GM12878 (cell line): ENCODE data around the gene DEPDC1B. TPM values are rescaled to one million over a fixed set of nuclear protein-coding genes. Genes with fewer than 3 reads are reported as not detected.

ENCODE experiments used
- ATAC-seq: fragments of 200-7000 bp; cut with Tn5 transposase; 3 replicates; pipeline ENCODE4 v1.9.1; 2020; ENCODE audit warnings: mild to moderate bottlenecking, moderate library complexity
- BruUV-seq: library from RNA; stranded (reverse); fragments of 400-500 nt; replicated peaks from 2 replicates; lab custom pipeline; 2021; lab: Mats Ljungman, UMichigan
- CTCF ChIA-PET: fragments of 300-600 bp; sonication (Branson Sonifier 250); formaldehyde crosslinking; extraction: SDS; loops from one replicate; lab custom pipeline; 2021; ENCODE audit warnings: inconsistent platforms; lab: Yijun Ruan, JAX
- POLR2A ChIA-PET: fragments of 350-600 bp; formaldehyde crosslinking; extraction: SDS; loops from one replicate; lab custom pipeline; 2021; ENCODE audit warnings: inconsistent platforms; lab: Charles Lee
- RAD21 ChIA-PET: fragments of 300-600 bp; sonication (Branson Sonifier 250); formaldehyde crosslinking; loops from one replicate; lab custom pipeline; 2023; ENCODE audit warnings: antibody characterized with exemption; ENCODE audit not compliant: unreplicated experiment; lab: Charles Lee
- SMC1A ChIA-PET: fragments of 300-600 bp; sonication (Branson Sonifier 250); formaldehyde crosslinking; loops from one replicate; lab custom pipeline; 2023; ENCODE audit not compliant: unreplicated experiment, uncharacterized antibody; lab: Charles Lee
- DNase-seq: peaks from one replicate; pipeline ENCODE4 v3.0.0-alpha.2; 2011; ENCODE audit warnings: low read depth, low spot score
- FAIRE-seq: peaks from 3 replicates; lab custom pipeline; 2011; peaks lifted over from hg19 to GRCh38; lab: Jason Lieb, UNC
- H2AFZ ChIP-seq: 2 replicates; pipeline ENCODE4 v1.6.0; 2011; ENCODE audit warnings: low read depth, low read length, control low read depth; ENCODE audit not compliant: control insufficient read depth
- H3K27ac ChIP-seq: 2 replicates; pipeline ENCODE4 v1.5.1; 2011; ENCODE audit warnings: control low read depth; ENCODE audit not compliant: control insufficient read depth, insufficient read depth
- H3K27me3 ChIP-seq, 2 experiments: replicated peaks in 1 of 2; 2 replicates each; pipeline versions ENCODE4 v1.6.0 to v1.6.1; 2011; ENCODE audit warnings: low read length in 1 of 2; ENCODE audit not compliant: control insufficient read depth in 2 of 2, insufficient read depth in 2 of 2
- H3K36me3 ChIP-seq, 2 experiments: 2 replicates each; pipeline ENCODE4 v1.5.1; 2011; ENCODE audit warnings: low read length in 1 of 2; ENCODE audit not compliant: control insufficient read depth in 2 of 2, insufficient read depth in 2 of 2
- H3K4me1 ChIP-seq: 2 replicates; pipeline ENCODE4 v1.6.1; 2011; ENCODE audit warnings: mild to moderate bottlenecking, low read length, moderate library complexity, mixed read lengths; ENCODE audit not compliant: control insufficient read depth, insufficient read depth
- H3K4me2 ChIP-seq: 2 replicates; pipeline ENCODE4 v1.6.0; 2011; ENCODE audit warnings: control low read depth; ENCODE audit not compliant: control insufficient read depth, insufficient read depth
- H3K4me3 ChIP-seq: fragments of 200-600 bp; sonication (generic); 2 replicates; pipeline ENCODE4 v1.5.1; 2016
- H3K79me2 ChIP-seq: 2 replicates; pipeline ENCODE4 v1.6.0; 2011; ENCODE audit warnings: low read length; ENCODE audit not compliant: control insufficient read depth, insufficient read depth
- H3K9ac ChIP-seq: 2 replicates; pipeline ENCODE4 v1.8.0; 2011; ENCODE audit warnings: low read length, control low read depth, mixed read lengths; ENCODE audit not compliant: control insufficient read depth, insufficient read depth
- H3K9me3 ChIP-seq: replicated peaks from 3 replicates; pipeline ENCODE4 v1.5.1; 2011; ENCODE audit warnings: mild to moderate bottlenecking, low read length; ENCODE audit not compliant: control insufficient read depth, insufficient read depth
- H4K20me1 ChIP-seq: 2 replicates; pipeline ENCODE4 v1.6.0; 2011; ENCODE audit not compliant: control insufficient read depth, insufficient read depth
- EP300 ChIP-seq, 2 experiments: fragments of 150-350 bp in 1 of 2; IDR thresholded peaks; 2 replicates each; pipeline ENCODE4 v1.6.1; 2011 to 2012; ENCODE audit warnings: low read depth in 2 of 2, low read length in 2 of 2, borderline replicate concordance in 1 of 2, improper control_type of control experiment in 1 of 2, inconsistent platforms in 1 of 2; ENCODE audit not compliant: control insufficient read depth in 1 of 2
- KLF5 ChIP-seq: fragments of 450-650 bp; IDR thresholded peaks from 2 replicates; pipeline ENCODE4 v1.6.1; 2014; ENCODE audit warnings: mild to moderate bottlenecking; ENCODE audit not compliant: partially characterized antibody
- LARP7 ChIP-seq: fragments of 450-650 bp; IDR thresholded peaks from 2 replicates; pipeline ENCODE4 v1.6.1; 2017; ENCODE audit warnings: mild to moderate bottlenecking
- MEF2A ChIP-seq: IDR thresholded peaks from 2 replicates; pipeline ENCODE4 v1.6.1; 2011; ENCODE audit warnings: low read depth, mild to moderate bottlenecking, low read length, moderate library complexity; ENCODE audit not compliant: insufficient read depth
- NFIC ChIP-seq: IDR thresholded peaks from 2 replicates; pipeline ENCODE4 v1.6.1; 2012; ENCODE audit warnings: low read depth, mild to moderate bottlenecking, inconsistent platforms, low read length, moderate library complexity
- YBX1 ChIP-seq: fragments of 450-650 bp; IDR thresholded peaks from 2 replicates; pipeline ENCODE4 v1.6.1; 2016; ENCODE audit warnings: antibody characterized with exemption
- WGBS: methylation state at CpG from one replicate; pipeline ENCODE4 v1.1.6; 2016; ENCODE audit warnings: low lambda C conversion rate; ENCODE audit not compliant: insufficient replicate concordance, insufficient coverage; ENCODE audit errors: missing lambda C conversion rate; 5-methylcytosine and 5-hydroxymethylcytosine counted together
- in situ Hi-C: fragments of 300-500 bp; cut with MboI; formaldehyde crosslinking; loops from 9 replicates; pipeline ENCODE4 v1.14.3; 2018; ENCODE audit warnings: mixed read lengths
- intact Hi-C: fragments of 100-400 bp; cut with micrococcal nuclease; formaldehyde crosslinking; loops from one replicate; pipeline ENCODE4 v1.14.2; 2022; ENCODE audit not compliant: unreplicated experiment
- polyA plus RNA-seq, 11 experiments: library from polyadenylated mRNA; depleted of rRNA in 4 of 11; unstranded in 6 of 11; stranded (reverse) in 5 of 11; fragments of >200 nt; fragmentation: Nextera tagmentation in 4 of 11; fragmentation: Illumina TruSeq in 1 of 11; extraction: Ambion mirVana in 4 of 11; extraction: Trizol in 1 of 11; gene quantifications; 1 replicate in 1 of 11; 2 replicates in 10 of 11; pipeline versions ENCODE4 v1.2.1 to v1.2.3, GENCODE V29; 2011 to 2016; ENCODE audit warnings: inconsistent platforms in 2 of 11, missing spikeins in 2 of 11, low read depth in 1 of 11
- total RNA-seq, 4 experiments: library from RNA; depleted of rRNA in 3 of 4; stranded (reverse); fragments of >200 nt in 3 of 4; fragmentation: Illumina TruSeq in 1 of 4; extraction: Trizol in 1 of 4; gene quantifications; 2 replicates each; pipeline versions ENCODE4 v1.2.1 to v1.2.3, GENCODE V29; 2013 to 2021
- TF ChIP-seq, protein P1 (sequence below): IDR thresholded peaks from 2 replicates; pipeline ENCODE4 v1.6.1; 2011; ENCODE audit warnings: low read depth, mild to moderate bottlenecking, low read length, moderate library complexity, borderline replicate concordance; ENCODE audit errors: extremely low read depth
- TF ChIP-seq, protein P2 (sequence below): fragments of 450-650 bp; IDR thresholded peaks from 2 replicates; pipeline ENCODE4 v1.6.1; 2018; ENCODE audit warnings: borderline replicate concordance, mild to moderate bottlenecking; ENCODE audit not compliant: partially characterized antibody
- TF ChIP-seq, protein P3 (sequence below): IDR thresholded peaks from 2 replicates; pipeline ENCODE4 v1.6.1; 2012; ENCODE audit warnings: low read depth, low read length, improper control_type of control experiment

DEPDC1B gene
- total and polyA plus RNA-seq, 10 of the 15 experiments (the other 5 are each of a cell fraction or from before 2014, with no cell fraction given): 29.7 to 56.5 (median 35.5) TPM

DNA sequence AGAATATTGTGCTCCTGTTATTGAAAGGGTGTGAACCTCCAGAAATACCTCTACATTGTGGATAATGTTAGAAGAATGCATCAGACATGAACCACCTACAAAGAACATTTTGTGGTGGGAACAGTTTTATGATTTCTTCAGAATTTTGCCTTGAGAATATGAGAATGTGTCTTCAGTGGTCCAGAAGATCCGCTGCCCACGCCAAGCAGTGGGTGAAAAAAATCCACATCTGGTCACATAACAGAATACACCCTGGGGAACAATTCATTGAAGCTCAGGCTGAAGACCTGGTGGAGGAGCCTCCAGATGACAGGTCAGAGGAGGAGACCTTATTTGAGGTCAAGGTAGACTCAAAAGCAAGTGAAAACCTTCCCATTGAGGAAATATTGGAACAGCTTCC is 69.1 kb downstream of the DEPDC1B start:
- no peak overlapping the region for H3K4me3 ChIP-seq
- 96% methylated on average over 2 of the region's 2 CpGs for WGBS
- no peak overlapping the region for H3K27ac ChIP-seq
- RAD21 ChIA-PET: no interaction called here
- no peak for FAIRE-seq
- H4K20me1 ChIP-seq: no peaks in the 10 kb centered on the region
- BruUV-seq: no TSS peak
- no peaks in the 10 kb centered on the region for H3K27me3 ChIP-seq
- H3K9ac ChIP-seq: no peak overlapping the region
- intact Hi-C loops: no loop called here
- TF ChIP-seq, protein P1, sequence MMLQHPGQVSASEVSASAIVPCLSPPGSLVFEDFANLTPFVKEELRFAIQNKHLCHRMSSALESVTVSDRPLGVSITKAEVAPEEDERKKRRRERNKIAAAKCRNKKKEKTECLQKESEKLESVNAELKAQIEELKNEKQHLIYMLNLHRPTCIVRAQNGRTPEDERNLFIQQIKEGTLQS: no peak
- TF ChIP-seq, all 136 proteins: peak for 0
- in situ Hi-C loops: no loop called here
- no peak for ATAC-seq
- POLR2A ChIA-PET: interaction anchor here (0.6 kb wide), 1 partner anchor 939 kb away, joined by 3 read pairs; no protein-coding TSS in a partner anchor
- DNase-seq: no peak
- H3K4me2 ChIP-seq: no peak overlapping the region
- H2AFZ ChIP-seq: no peak overlapping the region
- CTCF ChIA-PET: no interaction called here
- H3K4me1 ChIP-seq: no peaks in the 10 kb centered on the region
- no peaks in the 10 kb centered on the region; the same call in 1 of the 3 replicates for H3K9me3 ChIP-seq
- no peaks in the 10 kb centered on the region for H3K79me2 ChIP-seq
- SMC1A ChIA-PET: no interaction called here
- peaks cover 4 to 10% of the 10 kb centered on the region in 2 experiments for H3K36me3 ChIP-seq

DNA sequence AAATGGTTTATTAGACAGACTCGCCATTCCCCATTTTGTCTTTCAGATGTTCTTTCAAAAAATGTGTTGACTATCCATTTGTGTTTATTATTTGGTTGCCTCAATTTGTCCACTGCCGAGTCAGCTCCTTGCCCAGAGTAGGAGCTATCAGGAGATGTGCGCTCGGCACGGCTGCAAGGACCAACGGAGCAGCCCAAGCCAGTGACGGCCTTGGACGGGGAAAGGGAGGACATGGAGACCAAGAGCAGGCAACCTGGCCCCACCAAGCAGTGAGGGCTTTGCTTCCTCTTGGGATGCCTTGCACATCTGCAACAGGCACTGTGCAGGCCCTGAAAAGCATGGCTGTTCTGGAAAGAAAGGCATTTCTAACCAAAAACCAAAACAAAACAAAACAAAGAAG is 69.8 kb downstream of the DEPDC1B start:
- peaks cover 4 to 10% of the 10 kb centered on the region in 2 experiments for H3K36me3 ChIP-seq
- H3K9me3 ChIP-seq: no peaks in the 10 kb centered on the region; the same call in 1 of the 3 replicates
- no peaks in the 10 kb centered on the region for H3K4me1 ChIP-seq
- H2AFZ ChIP-seq: no peak overlapping the region
- SMC1A ChIA-PET: no interaction called here
- POLR2A ChIA-PET: no interaction called here
- RAD21 ChIA-PET: no interaction called here
- H3K27me3 ChIP-seq: no peaks in the 10 kb centered on the region
- no peaks in the 10 kb centered on the region for H3K79me2 ChIP-seq
- intact Hi-C loops: no loop called here
- no peak for DNase-seq
- no peak overlapping the region for H3K27ac ChIP-seq
- ATAC-seq: no peak
- FAIRE-seq: no peak
- no peak overlapping the region for H3K9ac ChIP-seq
- H4K20me1 ChIP-seq: no peaks in the 10 kb centered on the region
- no peak overlapping the region for H3K4me2 ChIP-seq
- no TSS peak for BruUV-seq
- 96% methylated on average over 8 of the region's 8 CpGs for WGBS
- CTCF ChIA-PET: no interaction called here
- in situ Hi-C loops: no loop called here
- H3K4me3 ChIP-seq: no peak overlapping the region
- TF ChIP-seq, protein P2, sequence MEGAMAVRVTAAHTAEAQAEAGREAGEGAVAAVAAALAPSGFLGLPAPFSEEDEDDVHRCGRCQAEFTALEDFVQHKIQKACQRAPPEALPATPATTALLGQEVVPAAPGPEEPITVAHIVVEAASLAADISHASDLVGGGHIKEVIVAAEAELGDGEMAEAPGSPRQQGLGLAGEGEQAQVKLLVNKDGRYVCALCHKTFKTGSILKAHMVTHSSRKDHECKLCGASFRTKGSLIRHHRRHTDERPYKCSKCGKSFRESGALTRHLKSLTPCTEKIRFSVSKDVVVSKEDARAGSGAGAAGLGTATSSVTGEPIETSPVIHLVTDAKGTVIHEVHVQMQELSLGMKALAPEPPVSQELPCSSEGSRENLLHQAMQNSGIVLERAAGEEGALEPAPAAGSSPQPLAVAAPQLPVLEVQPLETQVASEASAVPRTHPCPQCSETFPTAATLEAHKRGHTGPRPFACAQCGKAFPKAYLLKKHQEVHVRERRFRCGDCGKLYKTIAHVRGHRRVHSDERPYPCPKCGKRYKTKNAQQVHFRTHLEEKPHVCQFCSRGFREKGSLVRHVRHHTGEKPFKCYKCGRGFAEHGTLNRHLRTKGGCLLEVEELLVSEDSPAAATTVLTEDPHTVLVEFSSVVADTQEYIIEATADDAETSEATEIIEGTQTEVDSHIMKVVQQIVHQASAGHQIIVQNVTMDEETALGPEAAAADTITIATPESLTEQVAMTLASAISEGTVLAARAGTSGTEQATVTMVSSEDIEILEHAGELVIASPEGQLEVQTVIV: no peak
- no peak for TF ChIP-seq YBX1
- no peak for TF ChIP-seq KLF5
- TF ChIP-seq LARP7: no peak
- no peak for TF ChIP-seq MEF2A
- TF ChIP-seq NFIC: no peak
- TF ChIP-seq, protein P3, sequence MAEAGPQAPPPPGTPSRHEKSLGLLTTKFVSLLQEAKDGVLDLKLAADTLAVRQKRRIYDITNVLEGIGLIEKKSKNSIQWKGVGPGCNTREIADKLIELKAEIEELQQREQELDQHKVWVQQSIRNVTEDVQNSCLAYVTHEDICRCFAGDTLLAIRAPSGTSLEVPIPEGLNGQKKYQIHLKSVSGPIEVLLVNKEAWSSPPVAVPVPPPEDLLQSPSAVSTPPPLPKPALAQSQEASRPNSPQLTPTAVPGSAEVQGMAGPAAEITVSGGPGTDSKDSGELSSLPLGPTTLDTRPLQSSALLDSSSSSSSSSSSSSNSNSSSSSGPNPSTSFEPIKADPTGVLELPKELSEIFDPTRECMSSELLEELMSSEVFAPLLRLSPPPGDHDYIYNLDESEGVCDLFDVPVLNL: no peak
- TF ChIP-seq EP300 (IDR thresholded peaks at IDR 0.05; ENCODE audit: borderline replicate concordance in 1 of 2, control insufficient read depth in 1 of 2, low read depth in 2 of 2, low read length in 2 of 2): no peak
